Stomach (tissue), 9 donors: Measurements from ENCODE around the gene SLC66A1. TPM values are rescaled to one million over a fixed set of nuclear protein-coding genes. Genes with fewer than 3 reads are reported as not detected.

Experiments used
- DNase-seq, 2 donors: peaks; one replicate each; pipeline versions ENCODE4 v3.0.0 to v3.0.0-alpha.2; 2013 to 2019
- H3K27ac ChIP-seq, 5 donors: fragments of 200-600 bp in 4 of 5; sonication (generic) in 4 of 5; one replicate each; pipeline ENCODE4 v1.5.1; 2013 to 2019; ENCODE audit warnings: mild to moderate bottlenecking in 1 of 5, moderate library complexity in 1 of 5
- H3K27me3 ChIP-seq, 3 donors: fragments of 200-600 bp; sonication (generic); one replicate each; pipeline ENCODE4 v1.5.1; 2017 to 2019; ENCODE audit warnings: mixed run types in 1 of 3
- H3K36me3 ChIP-seq, 4 donors: fragments of 200-600 bp; sonication (generic); 1 replicate in 3 of 4; 2 replicates in 1 of 4; pipeline ENCODE4 v1.5.1; 2016 to 2019
- H3K4me1 ChIP-seq, 4 donors: fragments of 200-600 bp; sonication (generic); one replicate each; pipeline ENCODE4 v1.5.1; 2016 to 2019
- H3K4me3 ChIP-seq, 4 donors: fragments of 200-600 bp; sonication (generic) in 3 of 4; one replicate each; pipeline ENCODE4 v1.5.1; 2016 to 2019; ENCODE audit warnings: mild to moderate bottlenecking in 1 of 4
- H3K9me3 ChIP-seq, 4 donors: fragments of 200-600 bp; sonication (generic); one replicate each; pipeline ENCODE4 v1.5.1; 2016 to 2019
- EP300 ChIP-seq: sonication (generic); formaldehyde crosslinking; IDR thresholded peaks from one replicate; pipeline ENCODE4 v1.6.1; 2017; ENCODE audit warnings: antibody characterized with exemption
- POLR2A ChIP-seq, 4 donors: fragments of 450-650 bp; IDR thresholded peaks; one replicate each; pipeline ENCODE4 v1.6.1; 2016; ENCODE audit warnings: antibody characterized with exemption in 4 of 4, control low read depth in 2 of 4, mild to moderate bottlenecking in 1 of 4, moderate library complexity in 1 of 4
- POLR2AphosphoS5 ChIP-seq, 3 donors: sonication (generic); formaldehyde crosslinking; IDR thresholded peaks; one replicate each; pipeline ENCODE4 v1.6.1; 2016; ENCODE audit warnings: antibody characterized with exemption in 3 of 3
- WGBS, 5 donors: extraction: QIAGEN DNeasy Blood & Tissue Kit in 3 of 5; methylation state at CpG; one replicate each; pipeline versions ENCODE4 v1.1.5 to v1.1.7; 2013 to 2018; 5-methylcytosine and 5-hydroxymethylcytosine counted together
- intact Hi-C: fragments of 100-400 bp; cut with DNase I; formaldehyde crosslinking; loops from one replicate; pipeline ENCODE4 v1.15.1; 2023; ENCODE audit warnings: low total_unique reads
- polyA plus RNA-seq, 3 donors: library from polyadenylated mRNA; stranded (reverse); fragments of 200-250 nt; gene quantifications; one replicate each; pipeline ENCODE4 v1.2.3, GENCODE V29; 2013
- total RNA-seq, 5 donors: library from RNA; depleted of rRNA; stranded (reverse); fragments of >200 nt; gene quantifications; one replicate each; pipeline versions ENCODE4 v1.1.0 to v1.2.3, GENCODE V29; 2014 to 2016
- TF ChIP-seq, protein P1 (sequence below), 7 experiments: fragments of 450-650 bp in 4 of 7; fragments of 200-600 bp in 3 of 7; sonication (generic) in 3 of 7; IDR thresholded peaks; one replicate each; pipeline ENCODE4 v1.5.1; 2016 to 2019; ENCODE audit warnings: antibody characterized with exemption in 7 of 7, control low read depth in 2 of 7, mild to moderate bottlenecking in 1 of 7
- donor health status: healthy with polysubstance abuse.
- donor health status: Bipolar disorder and iron deficiency.
- donor health status: healthy.

Gene SLC66A1
- total and polyA plus RNA-seq, 8 donors, result 1.8 to 14.5 (median 10.6) TPM

DNA sequence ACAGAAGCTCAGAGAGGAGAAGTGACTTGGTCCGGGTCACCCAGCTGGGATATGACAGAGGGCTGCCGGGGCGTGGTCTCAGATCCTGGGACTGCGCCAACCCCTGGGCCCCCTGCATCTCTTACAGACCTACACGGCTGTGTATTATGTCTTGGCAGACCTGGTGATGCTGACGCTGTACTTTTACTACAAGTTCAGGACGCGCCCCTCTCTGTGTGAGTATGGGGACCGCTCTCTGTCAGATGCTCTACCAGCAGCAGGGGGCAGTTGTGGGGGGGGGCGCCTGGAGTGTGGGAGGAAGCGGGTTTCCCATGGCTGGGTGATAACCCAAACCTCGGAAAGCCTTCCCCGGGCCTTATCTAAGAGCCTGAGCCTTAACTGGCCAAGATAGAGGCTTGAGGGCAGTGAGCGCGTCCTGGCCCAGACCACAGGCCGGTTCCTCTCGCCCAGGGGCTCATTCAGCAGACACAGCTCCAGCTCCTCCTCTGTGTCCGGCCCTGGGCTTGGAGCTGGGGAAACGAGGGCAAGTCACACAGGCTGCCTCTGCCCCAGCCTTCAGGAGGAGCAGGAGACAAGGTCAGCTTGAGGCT lies 13.3 kb downstream of the SLC66A1 start:
- intact Hi-C loops, result no loop called here
- peaks cover 35 to 93% (median 85%) of the 10 kb centered on the region in 4 donors for H3K36me3 ChIP-seq
- no peak overlapping the region for H3K4me3 ChIP-seq

DNA sequence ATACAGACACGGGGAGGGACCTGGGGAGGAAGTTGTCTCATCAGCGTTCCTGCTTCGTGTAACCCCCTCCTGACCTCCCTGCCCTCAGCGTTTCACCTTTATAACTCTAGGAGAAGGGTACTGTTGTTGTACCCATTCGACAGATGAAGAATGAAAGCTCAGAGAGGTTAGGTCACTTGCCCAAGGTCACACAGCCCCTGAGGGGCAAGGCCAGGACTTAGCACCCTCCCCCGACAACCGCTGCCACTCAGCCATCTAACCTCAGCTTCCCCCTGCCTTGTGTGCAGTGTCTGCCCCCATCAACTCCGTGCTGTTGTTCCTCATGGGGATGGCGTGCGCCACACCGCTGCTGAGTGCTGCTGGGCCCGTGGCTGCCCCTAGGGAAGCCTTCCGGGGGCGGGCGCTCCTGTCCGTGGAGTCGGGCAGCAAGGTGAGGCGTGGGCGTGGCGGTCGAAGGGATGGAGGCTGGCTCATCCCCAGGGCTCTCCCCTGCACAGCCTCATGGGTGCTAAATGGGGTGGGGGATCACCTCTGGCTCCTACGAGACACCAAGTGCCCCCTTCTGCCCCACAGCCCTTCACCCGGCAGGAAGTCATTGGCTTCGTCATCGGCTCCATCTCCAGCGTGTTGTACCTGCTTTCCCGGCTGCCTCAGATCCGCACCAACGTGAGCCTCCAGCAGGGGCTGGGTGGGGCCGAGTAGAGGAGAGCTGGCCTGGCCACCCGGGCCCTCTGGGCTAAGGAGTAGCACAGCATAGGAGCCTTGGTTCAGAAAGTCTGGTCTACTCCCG lies 14.0 kb downstream of the SLC66A1 start:
- H3K9me3 ChIP-seq, result no peaks in the 10 kb centered on the region
- intact Hi-C loops, result no loop called here
- H3K36me3 ChIP-seq, result peaks cover 35 to 99% (median 85%) of the 10 kb centered on the region in 4 donors

More for the DNA sequence above, 13.3 kb downstream of the SLC66A1 start:
- no peak for TF ChIP-seq EP300
- TF ChIP-seq, protein P1, sequence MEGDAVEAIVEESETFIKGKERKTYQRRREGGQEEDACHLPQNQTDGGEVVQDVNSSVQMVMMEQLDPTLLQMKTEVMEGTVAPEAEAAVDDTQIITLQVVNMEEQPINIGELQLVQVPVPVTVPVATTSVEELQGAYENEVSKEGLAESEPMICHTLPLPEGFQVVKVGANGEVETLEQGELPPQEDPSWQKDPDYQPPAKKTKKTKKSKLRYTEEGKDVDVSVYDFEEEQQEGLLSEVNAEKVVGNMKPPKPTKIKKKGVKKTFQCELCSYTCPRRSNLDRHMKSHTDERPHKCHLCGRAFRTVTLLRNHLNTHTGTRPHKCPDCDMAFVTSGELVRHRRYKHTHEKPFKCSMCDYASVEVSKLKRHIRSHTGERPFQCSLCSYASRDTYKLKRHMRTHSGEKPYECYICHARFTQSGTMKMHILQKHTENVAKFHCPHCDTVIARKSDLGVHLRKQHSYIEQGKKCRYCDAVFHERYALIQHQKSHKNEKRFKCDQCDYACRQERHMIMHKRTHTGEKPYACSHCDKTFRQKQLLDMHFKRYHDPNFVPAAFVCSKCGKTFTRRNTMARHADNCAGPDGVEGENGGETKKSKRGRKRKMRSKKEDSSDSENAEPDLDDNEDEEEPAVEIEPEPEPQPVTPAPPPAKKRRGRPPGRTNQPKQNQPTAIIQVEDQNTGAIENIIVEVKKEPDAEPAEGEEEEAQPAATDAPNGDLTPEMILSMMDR (IDR thresholded peaks at IDR 0.05), result no peak
- no peak for TF ChIP-seq POLR2AphosphoS5 (IDR thresholded peaks at IDR 0.05)
- no peak for TF ChIP-seq POLR2A (IDR thresholded peaks at IDR 0.05)
- Histone ChIP-seq H3K9me3 (no peaks in the 10 kb centered on the region), H3K4me1 (no peaks in the 10 kb centered on the region), H3K27ac (no peak overlapping the region), H3K27me3 (no peaks in the 10 kb centered on the region)
- WGBS, 5 donors, result 73 to 87% (median 85%) methylated on average over 8 to 19 of the region's 19 CpGs
- DNase-seq, result no peak

DNA sequence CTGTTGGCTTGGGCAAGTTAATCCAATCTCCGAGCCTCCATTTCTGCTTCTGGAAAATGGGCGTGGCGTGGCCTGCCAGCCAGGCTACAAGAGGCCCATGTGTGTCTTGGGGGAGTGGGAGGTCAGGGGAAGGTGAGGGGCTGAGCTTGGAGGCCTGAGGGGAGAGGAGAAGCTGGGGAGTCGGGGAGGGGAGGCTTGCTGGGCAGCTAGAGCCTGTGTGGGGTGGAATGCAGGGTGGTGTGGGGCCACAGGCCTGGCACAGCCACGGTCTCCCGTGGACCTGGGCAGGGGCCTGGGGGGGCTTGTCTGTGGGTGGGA lies 14.6 kb downstream of the SLC66A1 start:
- no peaks in the 10 kb centered on the region for H3K4me1 ChIP-seq
- no peak for DNase-seq
- TF ChIP-seq, protein P1 (IDR thresholded peaks at IDR 0.05), result no peak
- TF ChIP-seq POLR2AphosphoS5 (IDR thresholded peaks at IDR 0.05) (no peak), EP300 (no peak), POLR2A (IDR thresholded peaks at IDR 0.05) (no peak)
- intact Hi-C loops, result no loop called here
- peaks cover 35 to 95% (median 87%) of the 10 kb centered on the region in 4 donors for H3K36me3 ChIP-seq
- no peak overlapping the region for H3K27ac ChIP-seq
- H3K27me3 ChIP-seq, result no peaks in the 10 kb centered on the region
- H3K4me3 ChIP-seq, result no peak overlapping the region
- WGBS, 5 donors, result 79 to 92% (median 82%) methylated on average over 6 of the region's 6 CpGs
- no peaks in the 10 kb centered on the region for H3K9me3 ChIP-seq

More for the DNA sequence above, 14.0 kb downstream of the SLC66A1 start:
- WGBS, 5 donors, result 80 to 87% (median 86%) methylated on average over 10 to 32 of the region's 32 CpGs
- no peaks in the 10 kb centered on the region for H3K4me1 ChIP-seq
- no peaks in the 10 kb centered on the region for H3K27me3 ChIP-seq
- TF ChIP-seq EP300 (no peak), POLR2AphosphoS5 (IDR thresholded peaks at IDR 0.05) (no peak), POLR2A (IDR thresholded peaks at IDR 0.05) (no peak)
- TF ChIP-seq, protein P1 (IDR thresholded peaks at IDR 0.05), result no peak
- no peak overlapping the region for H3K4me3 ChIP-seq
- no peak overlapping the region for H3K27ac ChIP-seq
- DNase-seq, result no peak

DNA sequence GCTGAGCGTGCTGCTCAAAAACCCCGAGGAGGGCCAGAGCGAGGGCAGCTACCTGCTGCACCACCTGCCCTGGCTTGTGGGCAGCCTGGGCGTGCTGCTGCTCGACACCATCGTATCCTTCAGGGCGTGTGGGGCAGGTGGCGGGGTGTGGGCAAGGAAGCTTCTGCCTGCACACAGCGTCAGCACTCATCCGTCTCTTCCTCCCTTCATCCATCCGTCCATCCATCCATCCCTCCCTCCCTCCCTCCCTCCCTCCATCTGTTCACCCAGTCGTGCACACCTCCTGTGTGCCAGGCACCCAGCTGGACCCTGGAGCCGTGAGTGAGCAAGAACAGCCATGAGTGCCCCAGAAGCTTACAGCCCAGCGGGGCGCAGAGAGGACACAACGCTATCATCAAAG lies 15.2 kb downstream of the SLC66A1 start:
- TF ChIP-seq EP300 (no peak), POLR2AphosphoS5 (IDR thresholded peaks at IDR 0.05) (no peak), POLR2A (IDR thresholded peaks at IDR 0.05) (no peak)
- TF ChIP-seq, protein P1 (IDR thresholded peaks at IDR 0.05), result no peak
- 85 to 93% (median 86%) methylated on average over 13 to 16 of the region's 16 CpGs for WGBS, 5 donors
- intact Hi-C loops, result no loop called here
- Histone ChIP-seq H3K27me3 (no peaks in the 10 kb centered on the region), H3K27ac (no peak overlapping the region), H3K36me3 (peaks cover 35 to 89% (median 82%) of the 10 kb centered on the region in 4 donors), H3K4me3 (no peak overlapping the region), H3K9me3 (no peaks in the 10 kb centered on the region), H3K4me1 (no peaks in the 10 kb centered on the region)
- DNase-seq, result no peak
